Measurements from ENCODE around the gene IFT20.
A peak's percentile ranks its signal among the peaks of the same experiment; 100 is the strongest.

The IFT20 gene

GRCh38 chr17:28335201-28335958, at the start of gene IFT20, which contains the start of gene TNFAIP1:
IFT20 (minus strand) TSS chr17:28335472; CDS start chr17:28331985, 3,487 bp downstream.
TNFAIP1 (plus strand) TSS chr17:28335761; CDS start chr17:28339522, 3,761 bp downstream.
- peak; percentile 97 for DNase-seq

GRCh38 chr17:28385037-28385400, 49.7 kb upstream of the IFT20 start:
- no peak for DNase-seq

GRCh38 chr17:28384281-28385036, 49.2 kb upstream of the IFT20 start:
- peak; percentile 71 for DNase-seq

- DNase-seq: no peak
Observed at GRCh38 chr17:28381141-28381825, 46.0 kb upstream of the IFT20 start.

- DNase-seq: no peak
Observed at GRCh38 chr17:28379814-28380801, 44.8 kb upstream of the IFT20 start.

GRCh38 chr17:28372945-28373274, 37.6 kb upstream of the IFT20 start:
- no peak for DNase-seq

GRCh38 chr17:28372203-28372944, 37.1 kb upstream of the IFT20 start:
- DNase-seq: no peak

- DNase-seq: peak; percentile 21
Observed at GRCh38 chr17:28371245-28372202, 36.3 kb upstream of the IFT20 start, which contains the start of gene SARM1. SARM1 (plus strand) TSS chr17:28371694; CDS start chr17:28372033, 339 bp downstream.

- DNase-seq: no peak
Observed at GRCh38 chr17:28370744-28371103, 35.5 kb upstream of the IFT20 start.

GRCh38 chr17:28370035-28370743, 34.9 kb upstream of the IFT20 start, which contains the start of gene VTN:
VTN (minus strand) TSS chr17:28370307; CDS start chr17:28370203, 104 bp downstream.
- no peak for DNase-seq

- no peak for DNase-seq
Observed at GRCh38 chr17:28369684-28370034, 34.4 kb upstream of the IFT20 start.

GRCh38 chr17:28368915-28369683, 33.8 kb upstream of the IFT20 start:
- no peak for DNase-seq

- no peak for DNase-seq
Observed at GRCh38 chr17:28368306-28368831, 33.1 kb upstream of the IFT20 start.

- DNase-seq: no peak
Observed at GRCh38 chr17:28367641-28368305, 32.5 kb upstream of the IFT20 start.

- DNase-seq: no peak
Observed at GRCh38 chr17:28366605-28367004, 31.3 kb upstream of the IFT20 start.

- no peak for DNase-seq
Observed at GRCh38 chr17:28365487-28365886, 30.2 kb upstream of the IFT20 start.

- DNase-seq: no peak
Observed at GRCh38 chr17:28364665-28365363, 29.5 kb upstream of the IFT20 start, which contains the start of gene SEBOX. SEBOX (minus strand) TSS chr17:28365199; CDS start chr17:28365151, 48 bp downstream.

Data from NCI-H2029 (cell line).